ENCODE data around the gene SRPX2.

DNA sequence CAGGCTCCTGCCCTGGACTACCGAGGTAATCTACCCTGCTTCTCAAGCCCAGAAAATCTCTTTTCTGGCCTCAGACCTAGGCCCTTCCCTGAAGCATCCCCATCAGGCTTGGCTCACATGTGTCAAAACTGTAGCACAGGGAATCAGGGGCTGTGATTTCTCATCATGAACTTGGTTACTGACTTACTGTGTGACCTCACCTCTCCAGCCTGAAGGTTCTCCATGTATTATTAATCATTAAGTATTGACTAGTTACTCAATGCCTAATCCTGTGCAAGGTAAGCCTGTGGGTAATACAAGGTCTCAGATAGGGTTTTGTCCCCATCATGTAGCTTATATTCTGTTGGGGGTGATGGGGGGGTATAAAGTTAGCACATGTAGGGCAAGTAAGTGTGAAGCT, 6.8 kb downstream of the SRPX2 start:
- TF ChIP-seq CTCF (IDR thresholded peaks at IDR 0.05) (no peak), POLR2AphosphoS5 (IDR thresholded peaks at IDR 0.05) (no peak)
